Cortex of kidney (tissue), 1 donor: ENCODE data around the gene DPP4.

Source experiments
- DNase-seq: peaks from one replicate; lab custom pipeline; 2025; lab: John Stamatoyannopoulos, UW

The DPP4 gene

GRCh38 chr2:162017233-162017632 lies 56.8 kb downstream of the DPP4 start:
- no peak for DNase-seq

- no peak for DNase-seq
These were observed 57.9 kb downstream of the DPP4 start for GRCh38 chr2:162016080-162016479.

- no peak for DNase-seq
These were observed 59.3 kb downstream of the DPP4 start for GRCh38 chr2:162014751-162015150.

GRCh38 chr2:162013514-162014475 lies 60.2 kb downstream of the DPP4 start:
- no peak for DNase-seq

GRCh38 chr2:162012565-162013058 lies 61.4 kb downstream of the DPP4 start:
- no peak for DNase-seq

GRCh38 chr2:162011706-162012564 lies 62.1 kb downstream of the DPP4 start:
- no peak for DNase-seq

- no peak for DNase-seq
These were observed 64.5 kb downstream of the DPP4 start for GRCh38 chr2:162009543-162009942.

GRCh38 chr2:162007447-162008040 lies 66.5 kb downstream of the DPP4 start:
- DNase-seq = no peak

- DNase-seq = no peak
These were observed 67.7 kb downstream of the DPP4 start for GRCh38 chr2:162006337-162006736.

- DNase-seq = no peak
These were observed 70.0 kb downstream of the DPP4 start for GRCh38 chr2:162004031-162004430.

- no peak for DNase-seq
These were observed 71.3 kb downstream of the DPP4 start for GRCh38 chr2:162002623-162003235.

GRCh38 chr2:162000431-162000830 lies 73.6 kb downstream of the DPP4 start:
- DNase-seq = no peak

- DNase-seq = no peak
These were observed 74.7 kb downstream of the DPP4 start for GRCh38 chr2:161999321-161999720.

GRCh38 chr2:161998857-161999256 lies 75.2 kb downstream of the DPP4 start:
- DNase-seq = no peak

GRCh38 chr2:161997916-161998471 lies 76.0 kb downstream of the DPP4 start:
- no peak for DNase-seq

GRCh38 chr2:161995553-161996016 lies 78.4 kb downstream of the DPP4 start:
- no peak for DNase-seq

GRCh38 chr2:161994761-161995520 lies 79.1 kb downstream of the DPP4 start:
- DNase-seq = no peak

GRCh38 chr2:161992531-161992930 lies 81.5 kb downstream of the DPP4 start:
- no peak for DNase-seq

- no peak for DNase-seq
These were observed 82.0 kb downstream of the DPP4 start for GRCh38 chr2:161991991-161992390.

GRCh38 chr2:161990741-161991140 lies 83.3 kb downstream of the DPP4 start:
- no peak for DNase-seq

- DNase-seq = no peak
These were observed 84.0 kb downstream of the DPP4 start for GRCh38 chr2:161990036-161990435.
